ENCODE measurements around the gene PFKFB2. TPM values are rescaled to one million over a fixed set of nuclear protein-coding genes. Genes with fewer than 3 reads are reported as not detected.

The PFKFB2 gene
- polyA plus RNA-seq, 1 donor from 2014 or later, result 9.8 TPM

GRCh38 chr1:207006083-207006482 is 47.0 kb upstream of the PFKFB2 start:
- H3K4me2 ChIP-seq (ENCODE audit: low read length), result no peak overlapping the region
- H3K9ac ChIP-seq (ENCODE audit: low read length), result no peak overlapping the region
- no peaks in the 10 kb centered on the region for H3K9me2 ChIP-seq (ENCODE audit: insufficient read depth, low read length)
- no peaks in the 10 kb centered on the region for H3F3A ChIP-seq (ENCODE audit: insufficient read depth, low read length, poor library complexity, severe bottlenecking)
- H3K27me3 ChIP-seq (ENCODE audit: insufficient read depth, low read depth, low read length), result no peaks in the 10 kb centered on the region
- no peaks in the 10 kb centered on the region for H3K36me3 ChIP-seq (ENCODE audit: insufficient read depth, low read length)
- no peak overlapping the region for H3K4me3 ChIP-seq (ENCODE audit: low read length)
- H3K79me2 ChIP-seq (replicated peaks; ENCODE audit: insufficient read depth, low read length), result no peaks in the 10 kb centered on the region
- no peaks in the 10 kb centered on the region for H3K9me3 ChIP-seq (ENCODE audit: low read length)
- no peaks in the 10 kb centered on the region for H4K20me1 ChIP-seq (ENCODE audit: insufficient read depth)
- no peak overlapping the region for H2AFZ ChIP-seq (ENCODE audit: low read depth, low read length)
- TF ChIP-seq POLR2AphosphoS5 (IDR thresholded peaks at IDR 0.05), result no peak
- no peak for TF ChIP-seq CTCF (IDR thresholded peaks at IDR 0.05; ENCODE audit: poor library complexity, severe bottlenecking)
- no peak for TF ChIP-seq EZH2 (IDR thresholded peaks at IDR 0.05; ENCODE audit: borderline replicate concordance, insufficient read depth, low read length, poor library complexity, severe bottlenecking)
- TF ChIP-seq TAF1 (IDR thresholded peaks at IDR 0.05; ENCODE audit: low read depth), result no peak
- no peak for TF ChIP-seq SMC3 (conservative IDR thresholded peaks at IDR 0.05; ENCODE audit: poor library complexity)
- no peak for TF ChIP-seq MXI1 (conservative IDR thresholded peaks at IDR 0.05; ENCODE audit: poor library complexity, severe bottlenecking)
- TF ChIP-seq REST (IDR thresholded peaks at IDR 0.05; ENCODE audit: borderline replicate concordance), result no peak
- no peak for TF ChIP-seq EP300 (conservative IDR thresholded peaks at IDR 0.05; ENCODE audit: poor library complexity, severe bottlenecking)
- TF ChIP-seq RAD21 (conservative IDR thresholded peaks at IDR 0.05), result no peak
- no peak overlapping the region for H3K27ac ChIP-seq (ENCODE audit: low read length)

GRCh38 chr1:207006914-207007313 is 46.2 kb upstream of the PFKFB2 start:
- TF ChIP-seq EP300 (conservative IDR thresholded peaks at IDR 0.05; ENCODE audit: poor library complexity, severe bottlenecking), result no peak
- no peak for TF ChIP-seq POLR2AphosphoS5 (IDR thresholded peaks at IDR 0.05)
- TF ChIP-seq CTCF (IDR thresholded peaks at IDR 0.05; ENCODE audit: poor library complexity, severe bottlenecking), result no peak
- TF ChIP-seq REST (IDR thresholded peaks at IDR 0.05; ENCODE audit: borderline replicate concordance), result no peak
- TF ChIP-seq MXI1 (conservative IDR thresholded peaks at IDR 0.05; ENCODE audit: poor library complexity, severe bottlenecking), result no peak
- no peak for TF ChIP-seq EZH2 (IDR thresholded peaks at IDR 0.05; ENCODE audit: borderline replicate concordance, insufficient read depth, low read length, poor library complexity, severe bottlenecking)
- no peak for TF ChIP-seq RAD21 (conservative IDR thresholded peaks at IDR 0.05)
- no peak for TF ChIP-seq SMC3 (conservative IDR thresholded peaks at IDR 0.05; ENCODE audit: poor library complexity)
- TF ChIP-seq TAF1 (IDR thresholded peaks at IDR 0.05; ENCODE audit: low read depth), result no peak
- Histone ChIP-seq H3K9me3 (ENCODE audit: low read length) (no peaks in the 10 kb centered on the region), H3K79me2 (replicated peaks; ENCODE audit: insufficient read depth, low read length) (no peaks in the 10 kb centered on the region), H3K9me2 (ENCODE audit: insufficient read depth, low read length) (no peaks in the 10 kb centered on the region), H2AFZ (ENCODE audit: low read depth, low read length) (no peak overlapping the region), H3K9ac (ENCODE audit: low read length) (no peak overlapping the region), H3K27ac (ENCODE audit: low read length) (no peak overlapping the region), H3K4me3 (ENCODE audit: low read length) (no peak overlapping the region), H3K4me2 (ENCODE audit: low read length) (no peak overlapping the region), H3F3A (ENCODE audit: insufficient read depth, low read length, poor library complexity, severe bottlenecking) (no peaks in the 10 kb centered on the region), H3K27me3 (ENCODE audit: insufficient read depth, low read depth, low read length) (no peaks in the 10 kb centered on the region), H4K20me1 (ENCODE audit: insufficient read depth) (no peaks in the 10 kb centered on the region), H3K36me3 (ENCODE audit: insufficient read depth, low read length) (no peaks in the 10 kb centered on the region)
